Non-pigmented ciliary epithelial cell (primary cell): Measurements from ENCODE around the gene LRP1B.
"Not testable (repeated sequence)": the region's sequence is repeated elsewhere in the genome, so short reads cannot be mapped to it uniquely, and the experiment has no call there.

Experiments
- DNase-seq: peaks from one replicate; pipeline ENCODE4 v3.0.0-alpha.2; 2010; ENCODE audit warnings: low read depth

The LRP1B gene

GRCh38 chr2:140687825-140688224 is 1443.0 kb downstream of the LRP1B start:
- no peak for DNase-seq

DNA sequence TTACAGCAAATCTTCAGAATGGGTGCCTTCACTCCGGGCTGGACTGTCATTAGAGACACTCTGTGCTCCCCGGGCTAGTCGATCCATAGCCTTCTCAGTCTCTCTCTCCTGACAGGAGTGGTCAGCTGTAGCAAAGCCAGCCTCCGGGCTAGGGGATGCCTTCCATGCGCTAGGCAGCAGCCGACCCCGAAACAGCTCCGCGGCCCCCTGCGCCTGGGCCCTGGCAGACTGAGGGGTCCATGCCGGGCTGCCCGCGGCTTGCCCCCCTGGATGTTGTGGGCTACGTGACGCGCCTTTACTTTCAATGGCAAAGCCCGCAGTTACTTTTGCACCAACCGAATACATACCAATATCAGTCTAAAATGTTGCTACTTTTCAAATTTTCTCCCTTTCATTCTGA is 1447.2 kb downstream of the LRP1B start:
- no peak for DNase-seq

DNA sequence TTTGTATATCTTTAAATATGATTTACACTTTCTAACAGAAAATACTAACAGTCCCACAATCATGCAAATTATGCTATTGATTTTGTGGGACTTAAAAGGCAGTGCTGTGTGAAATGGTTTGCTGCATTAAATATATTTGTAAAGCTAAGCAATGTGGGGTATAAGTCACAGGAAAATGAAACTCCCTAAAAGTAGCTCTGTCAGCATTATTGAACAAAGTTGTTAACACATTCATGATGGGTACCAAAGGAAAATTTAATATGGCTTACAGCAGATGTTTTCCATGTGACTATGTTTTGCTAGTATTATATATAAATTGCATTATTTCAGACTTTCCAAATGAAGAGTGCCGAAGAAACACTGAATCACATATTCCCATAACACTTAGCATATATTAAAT is 1450.0 kb downstream of the LRP1B start:
- no peak for DNase-seq

GRCh38 chr2:140679752-140680151 is 1451.1 kb downstream of the LRP1B start:
- no peak for DNase-seq

DNA sequence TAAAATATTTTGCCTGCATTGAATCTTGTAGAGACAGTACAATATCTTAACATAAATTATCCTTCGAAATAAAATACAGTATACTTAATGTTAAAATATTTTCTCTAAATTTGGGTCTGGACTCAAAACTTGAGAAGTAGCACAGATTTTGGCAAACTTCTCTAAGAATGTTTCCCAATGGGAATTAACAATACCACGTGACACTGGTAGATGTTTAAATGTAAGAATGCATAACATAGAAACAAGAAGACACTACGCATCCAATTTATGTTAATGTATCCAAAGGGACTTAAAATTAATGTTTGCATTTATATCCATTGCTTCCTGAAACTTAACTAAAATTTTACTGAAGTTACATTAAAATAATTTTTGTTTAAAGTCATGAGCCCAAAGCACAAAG is 1460.9 kb downstream of the LRP1B start:
- no peak for DNase-seq

- DNase-seq: no peak
Measured at GRCh38 chr2:140667203-140667602, 1463.6 kb downstream of the LRP1B start.

- DNase-seq: no peak
Measured at GRCh38 chr2:140662504-140662903, 1468.3 kb downstream of the LRP1B start.

DNA sequence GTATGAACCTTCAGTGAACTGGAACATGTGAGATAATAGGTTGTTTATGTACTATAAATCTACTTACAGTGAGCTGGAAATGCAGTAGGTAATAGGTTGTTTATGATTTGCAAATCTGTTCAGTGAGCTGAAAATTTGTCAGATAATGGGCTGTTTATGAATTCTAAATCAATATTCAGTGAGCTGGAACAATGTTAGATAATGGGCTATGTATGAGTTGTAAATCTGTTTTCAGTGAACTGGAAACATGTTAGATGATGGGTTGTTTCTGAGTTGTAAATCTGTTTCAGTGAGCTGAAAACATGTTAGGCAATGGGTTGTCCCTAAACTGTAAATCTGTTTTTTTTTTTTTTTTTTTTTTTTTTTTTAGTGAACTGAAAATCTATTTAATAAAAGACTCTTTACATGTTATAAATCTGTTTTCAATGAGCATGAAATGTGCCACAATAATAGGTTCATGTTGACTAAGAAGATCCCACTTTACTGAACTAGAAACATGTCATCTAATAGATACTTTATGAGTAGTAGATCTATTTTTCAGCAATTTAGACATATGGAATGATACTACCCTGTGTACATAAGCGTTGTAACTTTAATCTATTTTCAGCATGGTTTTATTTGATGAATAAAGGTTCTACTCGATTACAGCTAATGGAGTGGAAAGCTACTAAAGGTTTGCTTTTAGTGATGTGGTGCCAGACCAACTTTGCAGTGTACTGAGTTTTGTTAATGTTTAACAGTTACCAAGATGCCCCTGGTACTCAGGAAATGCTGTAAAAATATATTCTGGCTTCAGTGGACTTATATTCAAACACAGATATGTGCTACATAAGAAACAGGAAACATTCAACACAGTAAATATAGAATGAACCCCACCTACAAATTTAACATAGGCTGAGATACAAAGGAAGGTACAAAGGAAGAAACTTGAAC is 1471.8 kb downstream of the LRP1B start:
- peak; percentile 13 for DNase-seq

DNA sequence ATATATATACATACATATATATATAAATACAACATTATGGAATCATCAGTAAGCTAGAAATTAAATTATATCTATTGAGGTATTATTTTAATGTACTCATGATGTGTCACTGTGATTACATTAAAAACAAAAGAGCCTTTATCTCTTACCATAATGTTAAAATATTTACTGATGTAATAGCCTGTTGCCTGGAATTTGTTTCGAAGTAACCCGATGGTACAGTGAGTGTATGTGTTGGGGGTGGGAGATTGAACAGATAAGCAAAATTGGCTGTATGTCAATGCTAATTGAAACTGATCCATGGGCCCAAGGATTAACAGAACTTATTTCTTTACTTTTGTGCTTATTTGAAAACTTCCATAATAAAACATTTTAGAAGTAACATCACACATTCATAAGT is 1473.2 kb downstream of the LRP1B start:
- DNase-seq: peak; percentile 81

DNA sequence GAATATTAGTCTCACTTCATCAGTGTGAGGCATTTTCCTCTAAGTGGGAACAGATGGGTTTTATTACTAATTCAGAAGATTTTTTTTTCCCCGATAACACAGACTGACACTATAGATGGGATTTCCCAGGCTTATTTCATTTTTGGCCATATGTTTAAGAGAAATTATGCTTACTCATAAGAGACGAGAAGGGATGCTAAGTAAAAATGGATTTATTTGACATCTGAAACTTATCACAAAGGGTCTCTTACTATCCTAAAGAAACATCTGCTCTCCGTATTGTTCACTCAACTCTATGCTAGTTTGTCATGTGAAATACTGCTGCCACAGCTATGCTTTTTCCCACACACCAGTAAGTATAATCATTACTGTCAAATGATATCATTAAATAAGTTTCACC is 1476.3 kb downstream of the LRP1B start:
- DNase-seq: no peak

- DNase-seq: peak; percentile 26
Measured at GRCh38 chr2:140650825-140651224, 1480.0 kb downstream of the LRP1B start.

- not testable (repeated sequence) for DNase-seq
Measured at GRCh38 chr2:140650134-140650533, 1480.7 kb downstream of the LRP1B start.

GRCh38 chr2:140648393-140648792 is 1482.4 kb downstream of the LRP1B start:
- no peak for DNase-seq

- peak; percentile 36 for DNase-seq
Measured at GRCh38 chr2:140643761-140644187, 1487.0 kb downstream of the LRP1B start.

GRCh38 chr2:140641163-140641562 is 1489.7 kb downstream of the LRP1B start:
- no peak for DNase-seq

GRCh38 chr2:140639628-140640027 is 1491.2 kb downstream of the LRP1B start:
- DNase-seq: no peak

DNA sequence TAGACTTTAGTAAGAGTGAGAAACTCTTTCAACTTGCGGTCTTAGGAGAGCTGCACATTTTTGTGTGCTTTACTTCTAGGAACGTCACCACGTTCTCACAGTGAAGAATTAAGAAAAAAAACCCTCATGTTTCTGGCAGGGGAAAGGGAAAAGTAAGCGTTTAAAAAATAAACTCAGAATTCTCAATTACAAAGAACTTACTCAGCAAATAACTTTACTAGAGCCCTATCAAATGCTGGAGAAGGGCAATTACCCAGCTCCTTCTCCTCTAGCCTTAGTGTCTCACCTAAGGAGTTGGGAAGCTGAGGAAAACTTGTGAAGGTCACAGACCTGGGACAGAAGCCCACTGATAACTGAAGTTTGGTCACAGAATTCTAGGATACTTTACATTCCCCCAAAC is 1500.3 kb downstream of the LRP1B start:
- no peak for DNase-seq

DNA sequence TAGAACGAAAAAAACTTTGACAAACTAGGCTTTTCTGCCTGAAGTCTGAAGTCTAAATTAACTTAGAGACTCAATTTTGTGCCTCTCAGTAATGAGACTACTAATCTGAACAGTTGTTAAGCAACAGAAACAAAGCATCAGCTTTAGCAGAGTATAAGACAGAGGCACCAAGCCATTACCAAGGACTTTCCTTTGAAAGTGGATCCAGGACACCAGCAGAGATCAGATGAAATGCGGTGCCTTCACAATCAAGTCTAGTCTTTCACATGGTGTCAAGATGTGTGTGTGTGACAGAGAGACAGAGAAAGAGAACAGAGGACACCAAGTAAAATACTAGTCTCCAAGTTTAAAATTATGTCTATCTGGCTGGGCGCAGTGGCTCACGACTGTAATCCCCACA is 1502.9 kb downstream of the LRP1B start:
- DNase-seq: no peak

GRCh38 chr2:140627136-140627535 is 1503.7 kb downstream of the LRP1B start:
- no peak for DNase-seq

GRCh38 chr2:140624200-140624599 is 1506.6 kb downstream of the LRP1B start:
- DNase-seq: no peak

- no peak for DNase-seq
Measured at GRCh38 chr2:140621583-140622362, 1509.0 kb downstream of the LRP1B start.

DNA sequence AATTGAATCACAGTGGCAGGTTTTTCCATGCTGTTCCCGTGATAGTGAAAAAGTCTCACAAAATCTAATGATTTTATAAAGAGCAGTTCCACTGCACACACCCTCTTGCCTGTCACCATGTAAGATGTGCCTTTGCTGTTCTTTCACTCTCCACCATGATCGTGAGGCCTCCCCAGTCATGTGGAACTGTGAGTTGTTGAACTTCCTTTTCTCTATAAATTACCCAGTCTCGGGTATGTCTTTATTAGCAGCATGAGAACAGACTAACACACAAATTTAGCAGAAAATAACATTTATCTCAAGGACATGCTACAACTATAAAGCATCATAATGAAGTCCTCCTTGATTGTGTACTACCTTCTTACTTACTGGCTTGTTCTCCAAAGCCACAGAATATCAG is 1526.0 kb downstream of the LRP1B start:
- DNase-seq: no peak

- no peak for DNase-seq
Measured at GRCh38 chr2:140604096-140604495, 1526.7 kb downstream of the LRP1B start.
